Fibroblast of mammary gland (primary cell): ENCODE data around the gene CNMD.

ENCODE experiments used
- DNase-seq: peaks from one replicate; pipeline ENCODE4 v3.0.0-alpha.2; 2010; ENCODE audit warnings: low read depth
- H3K4me3 ChIP-seq: 2 replicates; pipeline ENCODE4 v1.5.1; 2011; ENCODE audit warnings: low read depth, mild to moderate bottlenecking, low read length, moderate library complexity; ENCODE audit not compliant: control insufficient read depth
- CTCF ChIP-seq: conservative IDR thresholded peaks from 2 replicates; pipeline ENCODE4 v1.5.1; 2011; ENCODE audit warnings: low read depth, low read length, inconsistent platforms; ENCODE audit not compliant: control insufficient read depth, insufficient read depth

CNMD gene

GRCh38 chr13:52738719-52739467, 727 bp downstream of the CNMD start:
- no peak for TF ChIP-seq CTCF
- no peak overlapping the region for H3K4me3 ChIP-seq
- DNase-seq: no peak

- no peak for DNase-seq
- TF ChIP-seq CTCF: no peak
- H3K4me3 ChIP-seq: no peak overlapping the region
Observed at GRCh38 chr13:52737965-52738364, 1.7 kb downstream of the CNMD start.

- DNase-seq: no peak
- no peak for TF ChIP-seq CTCF
- no peak overlapping the region for H3K4me3 ChIP-seq
Observed at GRCh38 chr13:52737451-52737850, 2.2 kb downstream of the CNMD start.

- DNase-seq: no peak
- no peak overlapping the region for H3K4me3 ChIP-seq
- TF ChIP-seq CTCF: no peak
Observed at GRCh38 chr13:52736891-52737290, 2.7 kb downstream of the CNMD start.

- no peak for DNase-seq
- TF ChIP-seq CTCF: no peak
- no peak overlapping the region for H3K4me3 ChIP-seq
Observed at GRCh38 chr13:52734075-52734623, 5.5 kb downstream of the CNMD start.

- no peak for DNase-seq
- no peak for TF ChIP-seq CTCF
- H3K4me3 ChIP-seq: no peak overlapping the region
Observed at GRCh38 chr13:52726258-52726657, 13.4 kb downstream of the CNMD start.

GRCh38 chr13:52725302-52725701, 14.3 kb downstream of the CNMD start:
- TF ChIP-seq CTCF: no peak
- no peak for DNase-seq
- no peak overlapping the region for H3K4me3 ChIP-seq
